WTC11 (cell line): ENCODE results near the gene NRG2. TPM values are rescaled to one million over a fixed set of nuclear protein-coding genes. Genes with fewer than 3 reads are reported as not detected.

ENCODE experiments used
- ATAC-seq: fragments of 200-7000 bp; cut with Tn5 transposase; 2 replicates; pipeline ENCODE4 v1.10.0; 2021; ENCODE audit warnings: mild to moderate bottlenecking, moderate library complexity
- CTCF ChIA-PET: fragments of 300-600 bp; sonication (Branson Sonifier 250); formaldehyde crosslinking; loops from one replicate; lab custom pipeline; 2021; ENCODE audit warnings: antibody characterized with exemption; lab: Charles Lee
- POLR2A ChIA-PET: fragments of 350-600 bp; sonication (Branson Sonifier 250); formaldehyde crosslinking; loops from one replicate; lab custom pipeline; 2021; ENCODE audit warnings: antibody characterized with exemption; lab: Charles Lee
- DNase-seq: peaks from one replicate; pipeline ENCODE4 v3.0.0; 2021; ENCODE audit warnings: low spot score
- H3K27ac Mint-ChIP-seq: 2 replicates; pipeline ENCODE4 v1.8.0; 2021; ENCODE audit warnings: mixed read lengths
- H3K27me3 Mint-ChIP-seq: 2 replicates; pipeline ENCODE4 v1.8.0; 2021; ENCODE audit warnings: low read depth, mild to moderate bottlenecking, moderate library complexity, mixed read lengths
- H3K36me3 Mint-ChIP-seq: 2 replicates; pipeline ENCODE4 v1.8.0; 2021; ENCODE audit warnings: mixed read lengths
- H3K4me1 Mint-ChIP-seq: 2 replicates; pipeline ENCODE4 v1.8.0; 2022; ENCODE audit warnings: mixed read lengths
- H3K4me3 Mint-ChIP-seq: 2 replicates; pipeline ENCODE4 v1.8.0; 2021; ENCODE audit warnings: mild to moderate bottlenecking, moderate library complexity, mixed read lengths
- H3K9me3 Mint-ChIP-seq: 2 replicates; pipeline ENCODE4 v1.8.0; 2021; ENCODE audit warnings: mixed read lengths
- ATF1 ChIP-seq: sonication (generic); formaldehyde crosslinking; IDR thresholded peaks from 2 replicates; pipeline ENCODE4 v1.8.1; 2023; ENCODE audit warnings: mild to moderate bottlenecking, moderate library complexity, missing genetic modification reagents
- EMX1 ChIP-seq: fragments of 250-450 bp; sonication (Bioruptor Pico); IDR thresholded peaks from 2 replicates; pipeline ENCODE4 v1.8.0; 2021; ENCODE audit warnings: mild to moderate bottlenecking
- ESRRA ChIP-seq: sonication (generic); formaldehyde crosslinking; IDR thresholded peaks from 2 replicates; pipeline ENCODE4 v1.8.1; 2022; ENCODE audit warnings: mild to moderate bottlenecking, missing genetic modification reagents, borderline replicate concordance
- GABPB1 ChIP-seq: sonication (generic); formaldehyde crosslinking; IDR thresholded peaks from 2 replicates; pipeline ENCODE4 v1.8.1; 2023; ENCODE audit warnings: mild to moderate bottlenecking, missing genetic modification reagents
- HMGA2 ChIP-seq: fragments of 250-450 bp; sonication (Bioruptor Pico); IDR thresholded peaks from 2 replicates; pipeline ENCODE4 v1.4.0; 2021; ENCODE audit warnings: mild to moderate bottlenecking, moderate library complexity
- JAZF1 ChIP-seq: fragments of 250-450 bp; sonication (Bioruptor Pico); IDR thresholded peaks from 2 replicates; pipeline ENCODE4 v1.9.0; 2021; ENCODE audit warnings: moderate library complexity, mild to moderate bottlenecking, inconsistent platforms
- KAT7 ChIP-seq: sonication (generic); formaldehyde crosslinking; IDR thresholded peaks from 2 replicates; pipeline ENCODE4 v1.8.1; 2023; ENCODE audit warnings: missing genetic modification reagents, mild to moderate bottlenecking, borderline replicate concordance
- MXD4 ChIP-seq: fragments of 250-450 bp; sonication (Bioruptor Pico); IDR thresholded peaks from 2 replicates; pipeline ENCODE4 v1.8.0; 2021; ENCODE audit warnings: mild to moderate bottlenecking, moderate library complexity, borderline replicate concordance
- NFE2L1 ChIP-seq: sonication (generic); formaldehyde crosslinking; IDR thresholded peaks from 2 replicates; pipeline ENCODE4 v1.8.1; 2023; ENCODE audit warnings: missing genetic modification reagents
- NFYB ChIP-seq: sonication (generic); formaldehyde crosslinking; conservative IDR thresholded peaks from 2 replicates; pipeline ENCODE4 v1.8.0; 2022; ENCODE audit warnings: low read depth, missing genetic modification reagents
- NR1H2 ChIP-seq: sonication (generic); formaldehyde crosslinking; IDR thresholded peaks from 2 replicates; pipeline ENCODE4 v1.9.0; 2021; ENCODE audit warnings: mild to moderate bottlenecking, moderate library complexity, missing genetic modification reagents
- NR3C1 ChIP-seq: sonication (generic); formaldehyde crosslinking; conservative IDR thresholded peaks from 2 replicates; pipeline ENCODE4 v1.8.1; 2023; ENCODE audit warnings: low read depth, mild to moderate bottlenecking, missing genetic modification reagents
- RELA ChIP-seq: sonication (generic); formaldehyde crosslinking; IDR thresholded peaks from 2 replicates; pipeline ENCODE4 v1.8.1; 2022; ENCODE audit warnings: missing genetic modification reagents, mild to moderate bottlenecking, borderline replicate concordance
- RORB ChIP-seq: fragments of 250-450 bp; sonication (Bioruptor Pico); IDR thresholded peaks from 2 replicates; pipeline ENCODE4 v1.9.0; 2021; ENCODE audit warnings: mild to moderate bottlenecking
- SMAD4 ChIP-seq: sonication (generic); formaldehyde crosslinking; IDR thresholded peaks from 2 replicates; pipeline ENCODE4 v1.8.0; 2022; ENCODE audit warnings: mild to moderate bottlenecking, missing genetic modification reagents
- TCF7 ChIP-seq: sonication (generic); formaldehyde crosslinking; IDR thresholded peaks from 2 replicates; pipeline ENCODE4 v1.8.0; 2022; ENCODE audit warnings: mild to moderate bottlenecking, low read depth, missing genetic modification reagents, moderate library complexity
- ZNF121 ChIP-seq: sonication (generic); formaldehyde crosslinking; IDR thresholded peaks from 2 replicates; pipeline ENCODE4 v1.8.0; 2023; ENCODE audit warnings: missing genetic modification reagents
- ZNF263 ChIP-seq: sonication (generic); formaldehyde crosslinking; IDR thresholded peaks from 2 replicates; pipeline ENCODE4 v1.8.1; 2022; ENCODE audit warnings: low read depth, mild to moderate bottlenecking, moderate library complexity, missing genetic modification reagents
- ZNF317 ChIP-seq: sonication (generic); formaldehyde crosslinking; IDR thresholded peaks from 2 replicates; pipeline ENCODE4 v1.8.1; 2023; ENCODE audit warnings: low read depth, mild to moderate bottlenecking, moderate library complexity, missing genetic modification reagents, borderline replicate concordance
- ZNF396 ChIP-seq: fragments of 250-450 bp; sonication (Bioruptor Pico); IDR thresholded peaks from 2 replicates; pipeline ENCODE4 v1.8.0; 2021; ENCODE audit warnings: mild to moderate bottlenecking, moderate library complexity, borderline replicate concordance
- ZNF416 ChIP-seq: fragments of 250-450 bp; sonication (Bioruptor Pico); IDR thresholded peaks from 2 replicates; pipeline ENCODE4 v1.9.0; 2021; ENCODE audit warnings: mild to moderate bottlenecking, inconsistent platforms
- total RNA-seq: library from RNA; stranded (reverse); gene quantifications from 3 replicates; pipeline ENCODE4 v1.2.3, GENCODE V29; 2021
- TF ChIP-seq, protein P1 (sequence below): sonication (generic); formaldehyde crosslinking; IDR thresholded peaks from 2 replicates; pipeline ENCODE4 v1.8.1; 2022; ENCODE audit warnings: missing genetic modification reagents, borderline replicate concordance
- TF ChIP-seq, protein P2 (sequence below): sonication (generic); formaldehyde crosslinking; IDR thresholded peaks from 2 replicates; pipeline ENCODE4 v1.8.0; 2022; ENCODE audit warnings: mild to moderate bottlenecking, missing genetic modification reagents
- TF ChIP-seq, protein P3 (sequence below): sonication (generic); formaldehyde crosslinking; IDR thresholded peaks from 2 replicates; pipeline ENCODE4 v1.8.0; 2022; ENCODE audit warnings: mild to moderate bottlenecking, missing genetic modification reagents
- TF ChIP-seq, protein P4 (sequence below): sonication (generic); formaldehyde crosslinking; IDR thresholded peaks from 2 replicates; pipeline ENCODE4 v1.8.1; 2022; ENCODE audit warnings: mild to moderate bottlenecking, missing genetic modification reagents, moderate library complexity, borderline replicate concordance
- TF ChIP-seq, protein P5 (sequence below): sonication (generic); formaldehyde crosslinking; IDR thresholded peaks from 2 replicates; pipeline ENCODE4 v1.8.1; 2023; ENCODE audit warnings: mild to moderate bottlenecking, missing genetic modification reagents, borderline replicate concordance

The NRG2 gene
- total RNA-seq, 1 experiment from 2014 or later: 0.44 TPM

DNA sequence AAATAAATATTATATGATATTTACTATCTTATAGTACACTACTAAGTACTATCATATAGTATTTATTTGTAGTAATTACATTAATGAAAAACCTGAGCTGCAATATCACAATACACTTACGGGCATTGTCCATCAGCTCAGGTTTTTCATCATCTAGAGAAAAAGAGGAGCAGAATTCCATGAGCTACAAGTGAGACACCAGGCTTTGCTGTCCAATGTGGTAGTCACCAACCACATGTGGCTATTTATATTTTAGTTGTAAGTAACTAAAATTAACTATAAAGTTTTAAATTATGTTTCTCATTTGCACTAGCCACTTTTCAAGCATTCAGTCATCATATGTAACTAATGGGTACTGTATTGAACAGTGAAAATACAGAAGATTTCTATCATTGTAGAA, 13.8 kb upstream of the NRG2 start:
- no peak overlapping the region for H3K27ac Mint-ChIP-seq
- H3K27me3 Mint-ChIP-seq: peaks cover 3% of the 10 kb centered on the region; the same call in 1 of the 2 replicates
- no peaks in the 10 kb centered on the region for H3K4me1 Mint-ChIP-seq
- ATAC-seq (no peak), DNase-seq (no peak)
- no peaks in the 10 kb centered on the region for H3K9me3 Mint-ChIP-seq
- ChIA-PET POLR2A (no interaction called here), CTCF (no interaction called here)
- no peak overlapping the region for H3K4me3 Mint-ChIP-seq
- H3K36me3 Mint-ChIP-seq: no peaks in the 10 kb centered on the region
- TF ChIP-seq, protein P1, sequence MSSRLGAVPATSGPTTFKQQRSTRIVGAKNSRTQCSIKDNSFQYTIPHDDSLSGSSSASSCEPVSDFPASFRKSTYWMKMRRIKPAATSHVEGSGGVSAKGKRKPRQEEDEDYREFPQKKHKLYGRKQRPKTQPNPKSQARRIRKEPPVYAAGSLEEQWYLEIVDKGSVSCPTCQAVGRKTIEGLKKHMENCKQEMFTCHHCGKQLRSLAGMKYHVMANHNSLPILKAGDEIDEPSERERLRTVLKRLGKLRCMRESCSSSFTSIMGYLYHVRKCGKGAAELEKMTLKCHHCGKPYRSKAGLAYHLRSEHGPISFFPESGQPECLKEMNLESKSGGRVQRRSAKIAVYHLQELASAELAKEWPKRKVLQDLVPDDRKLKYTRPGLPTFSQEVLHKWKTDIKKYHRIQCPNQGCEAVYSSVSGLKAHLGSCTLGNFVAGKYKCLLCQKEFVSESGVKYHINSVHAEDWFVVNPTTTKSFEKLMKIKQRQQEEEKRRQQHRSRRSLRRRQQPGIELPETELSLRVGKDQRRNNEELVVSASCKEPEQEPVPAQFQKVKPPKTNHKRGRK (CRISPR knock-in tag): no peak
- TF ChIP-seq ZNF121 (CRISPR knock-in tag) (no peak), ZNF263 (CRISPR knock-in tag) (no peak), RORB (CRISPR knock-in tag) (no peak), SMAD4 (no peak), HMGA2 (no peak)
- TF ChIP-seq, protein P2, sequence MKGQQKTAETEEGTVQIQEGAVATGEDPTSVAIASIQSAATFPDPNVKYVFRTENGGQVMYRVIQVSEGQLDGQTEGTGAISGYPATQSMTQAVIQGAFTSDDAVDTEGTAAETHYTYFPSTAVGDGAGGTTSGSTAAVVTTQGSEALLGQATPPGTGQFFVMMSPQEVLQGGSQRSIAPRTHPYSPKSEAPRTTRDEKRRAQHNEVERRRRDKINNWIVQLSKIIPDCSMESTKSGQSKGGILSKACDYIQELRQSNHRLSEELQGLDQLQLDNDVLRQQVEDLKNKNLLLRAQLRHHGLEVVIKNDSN: no peak

DNA sequence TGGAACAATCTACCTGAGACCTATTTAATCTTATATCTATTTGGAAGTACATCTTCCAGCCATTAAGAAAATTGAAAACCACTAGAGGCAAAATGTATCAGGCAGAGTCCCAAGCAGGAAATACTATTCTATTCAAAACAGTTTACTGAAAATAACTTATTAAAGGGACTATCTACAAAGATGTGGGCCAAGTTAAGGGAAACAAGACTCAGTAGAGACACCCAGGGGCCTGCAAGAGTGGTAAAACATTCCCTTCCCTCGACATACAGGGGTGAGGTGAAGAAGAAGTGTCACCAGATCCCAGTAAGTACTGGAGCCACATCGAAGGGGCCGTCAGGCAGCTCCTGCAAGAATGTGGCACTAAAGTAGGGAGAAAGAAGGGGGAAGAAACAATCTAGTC, 12.1 kb upstream of the NRG2 start:
- no peaks in the 10 kb centered on the region for H3K4me1 Mint-ChIP-seq
- H3K4me3 Mint-ChIP-seq: no peak overlapping the region
- TF ChIP-seq RELA (CRISPR knock-in tag) (no peak), TCF7 (CRISPR knock-in tag) (no peak), NFE2L1 (CRISPR knock-in tag) (no peak), ZNF317 (no peak), EMX1 (CRISPR knock-in tag) (no peak), ZNF416 (CRISPR knock-in tag) (no peak), ZNF396 (CRISPR knock-in tag) (no peak), NR1H2 (CRISPR knock-in tag) (no peak), JAZF1 (no peak), GABPB1 (CRISPR knock-in tag) (no peak), KAT7 (CRISPR knock-in tag) (no peak), MXD4 (CRISPR knock-in tag) (no peak), NFYB (CRISPR knock-in tag) (no peak), NR3C1 (no peak), SMAD4 (no peak), ESRRA (CRISPR knock-in tag) (no peak), ATF1 (no peak)
- TF ChIP-seq, protein P3, sequence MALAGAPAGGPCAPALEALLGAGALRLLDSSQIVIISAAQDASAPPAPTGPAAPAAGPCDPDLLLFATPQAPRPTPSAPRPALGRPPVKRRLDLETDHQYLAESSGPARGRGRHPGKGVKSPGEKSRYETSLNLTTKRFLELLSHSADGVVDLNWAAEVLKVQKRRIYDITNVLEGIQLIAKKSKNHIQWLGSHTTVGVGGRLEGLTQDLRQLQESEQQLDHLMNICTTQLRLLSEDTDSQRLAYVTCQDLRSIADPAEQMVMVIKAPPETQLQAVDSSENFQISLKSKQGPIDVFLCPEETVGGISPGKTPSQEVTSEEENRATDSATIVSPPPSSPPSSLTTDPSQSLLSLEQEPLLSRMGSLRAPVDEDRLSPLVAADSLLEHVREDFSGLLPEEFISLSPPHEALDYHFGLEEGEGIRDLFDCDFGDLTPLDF (CRISPR knock-in tag): no peak
- TF ChIP-seq, protein P4, sequence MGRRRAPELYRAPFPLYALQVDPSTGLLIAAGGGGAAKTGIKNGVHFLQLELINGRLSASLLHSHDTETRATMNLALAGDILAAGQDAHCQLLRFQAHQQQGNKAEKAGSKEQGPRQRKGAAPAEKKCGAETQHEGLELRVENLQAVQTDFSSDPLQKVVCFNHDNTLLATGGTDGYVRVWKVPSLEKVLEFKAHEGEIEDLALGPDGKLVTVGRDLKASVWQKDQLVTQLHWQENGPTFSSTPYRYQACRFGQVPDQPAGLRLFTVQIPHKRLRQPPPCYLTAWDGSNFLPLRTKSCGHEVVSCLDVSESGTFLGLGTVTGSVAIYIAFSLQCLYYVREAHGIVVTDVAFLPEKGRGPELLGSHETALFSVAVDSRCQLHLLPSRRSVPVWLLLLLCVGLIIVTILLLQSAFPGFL: no peak
- TF ChIP-seq, protein P5, sequence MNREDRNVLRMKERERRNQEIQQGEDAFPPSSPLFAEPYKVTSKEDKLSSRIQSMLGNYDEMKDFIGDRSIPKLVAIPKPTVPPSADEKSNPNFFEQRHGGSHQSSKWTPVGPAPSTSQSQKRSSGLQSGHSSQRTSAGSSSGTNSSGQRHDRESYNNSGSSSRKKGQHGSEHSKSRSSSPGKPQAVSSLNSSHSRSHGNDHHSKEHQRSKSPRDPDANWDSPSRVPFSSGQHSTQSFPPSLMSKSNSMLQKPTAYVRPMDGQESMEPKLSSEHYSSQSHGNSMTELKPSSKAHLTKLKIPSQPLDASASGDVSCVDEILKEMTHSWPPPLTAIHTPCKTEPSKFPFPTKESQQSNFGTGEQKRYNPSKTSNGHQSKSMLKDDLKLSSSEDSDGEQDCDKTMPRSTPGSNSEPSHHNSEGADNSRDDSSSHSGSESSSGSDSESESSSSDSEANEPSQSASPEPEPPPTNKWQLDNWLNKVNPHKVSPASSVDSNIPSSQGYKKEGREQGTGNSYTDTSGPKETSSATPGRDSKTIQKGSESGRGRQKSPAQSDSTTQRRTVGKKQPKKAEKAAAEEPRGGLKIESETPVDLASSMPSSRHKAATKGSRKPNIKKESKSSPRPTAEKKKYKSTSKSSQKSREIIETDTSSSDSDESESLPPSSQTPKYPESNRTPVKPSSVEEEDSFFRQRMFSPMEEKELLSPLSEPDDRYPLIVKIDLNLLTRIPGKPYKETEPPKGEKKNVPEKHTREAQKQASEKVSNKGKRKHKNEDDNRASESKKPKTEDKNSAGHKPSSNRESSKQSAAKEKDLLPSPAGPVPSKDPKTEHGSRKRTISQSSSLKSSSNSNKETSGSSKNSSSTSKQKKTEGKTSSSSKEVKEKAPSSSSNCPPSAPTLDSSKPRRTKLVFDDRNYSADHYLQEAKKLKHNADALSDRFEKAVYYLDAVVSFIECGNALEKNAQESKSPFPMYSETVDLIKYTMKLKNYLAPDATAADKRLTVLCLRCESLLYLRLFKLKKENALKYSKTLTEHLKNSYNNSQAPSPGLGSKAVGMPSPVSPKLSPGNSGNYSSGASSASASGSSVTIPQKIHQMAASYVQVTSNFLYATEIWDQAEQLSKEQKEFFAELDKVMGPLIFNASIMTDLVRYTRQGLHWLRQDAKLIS (CRISPR knock-in tag): no peak
- no peaks in the 10 kb centered on the region for H3K36me3 Mint-ChIP-seq
- H3K27ac Mint-ChIP-seq: no peak overlapping the region
- peak; percentile 47; the same call in 1 of the 2 replicates for ATAC-seq
- POLR2A ChIA-PET: interaction anchor here (0.6 kb wide), 1 partner anchor 14 kb away, joined by 4 read pairs; no protein-coding TSS in a partner anchor
- DNase-seq: no peak
- no peaks in the 10 kb centered on the region for H3K9me3 Mint-ChIP-seq
- peaks cover 5% of the 10 kb centered on the region for H3K27me3 Mint-ChIP-seq
- CTCF ChIA-PET: interaction anchor here (0.6 to 2.7 kb wide), 3 partner anchors 12 to 94 kb away, joined by 4 to 10 read pairs (median 4); partner anchors contain the start of gene NRG2
